ENCODE measurements around the gene LENEP. TPM values are rescaled to one million over a fixed set of nuclear protein-coding genes. Genes with fewer than 3 reads are reported as not detected.

LENEP gene, protein sequence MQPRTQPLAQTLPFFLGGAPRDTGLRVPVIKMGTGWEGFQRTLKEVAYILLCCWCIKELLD
- not detected in 5 replicates for total RNA-seq (2022; extraction: Qiagen RNA extraction)

DNA sequence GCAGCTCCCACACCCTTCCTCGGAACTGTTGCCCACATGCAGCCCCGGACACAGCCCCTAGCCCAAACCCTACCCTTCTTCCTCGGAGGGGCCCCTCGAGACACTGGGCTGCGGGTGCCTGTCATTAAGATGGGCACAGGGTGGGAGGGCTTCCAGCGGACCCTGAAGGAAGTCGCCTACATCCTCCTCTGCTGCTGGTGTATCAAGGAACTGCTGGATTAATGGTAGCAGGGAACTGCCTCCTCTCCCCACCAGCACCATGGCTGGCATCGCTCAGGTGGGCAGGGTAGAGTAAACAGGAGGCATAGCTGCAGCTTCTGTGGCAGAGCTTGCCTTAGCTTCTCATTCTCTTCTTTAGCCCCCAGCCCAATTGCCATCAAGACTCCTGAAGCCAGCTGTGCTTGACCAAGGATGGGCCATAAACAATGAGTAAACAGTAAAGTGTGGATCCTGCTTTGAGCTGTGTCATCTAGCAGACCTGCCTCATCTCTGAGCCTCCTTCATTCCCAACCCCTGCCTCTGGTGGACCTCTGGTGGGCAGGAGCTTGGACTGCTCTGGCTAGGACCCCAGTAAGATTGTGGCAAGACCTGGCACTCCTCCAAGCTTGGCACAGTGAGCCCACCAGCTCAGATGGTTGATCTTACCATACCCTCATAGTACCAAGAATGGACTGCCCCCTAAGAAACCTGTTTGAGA lies at the start of gene LENEP:
LENEP (plus strand) TSS at position 15 of the 697 bp plus-strand sequence; CDS start at position 37, 22 bp downstream.

DNA sequence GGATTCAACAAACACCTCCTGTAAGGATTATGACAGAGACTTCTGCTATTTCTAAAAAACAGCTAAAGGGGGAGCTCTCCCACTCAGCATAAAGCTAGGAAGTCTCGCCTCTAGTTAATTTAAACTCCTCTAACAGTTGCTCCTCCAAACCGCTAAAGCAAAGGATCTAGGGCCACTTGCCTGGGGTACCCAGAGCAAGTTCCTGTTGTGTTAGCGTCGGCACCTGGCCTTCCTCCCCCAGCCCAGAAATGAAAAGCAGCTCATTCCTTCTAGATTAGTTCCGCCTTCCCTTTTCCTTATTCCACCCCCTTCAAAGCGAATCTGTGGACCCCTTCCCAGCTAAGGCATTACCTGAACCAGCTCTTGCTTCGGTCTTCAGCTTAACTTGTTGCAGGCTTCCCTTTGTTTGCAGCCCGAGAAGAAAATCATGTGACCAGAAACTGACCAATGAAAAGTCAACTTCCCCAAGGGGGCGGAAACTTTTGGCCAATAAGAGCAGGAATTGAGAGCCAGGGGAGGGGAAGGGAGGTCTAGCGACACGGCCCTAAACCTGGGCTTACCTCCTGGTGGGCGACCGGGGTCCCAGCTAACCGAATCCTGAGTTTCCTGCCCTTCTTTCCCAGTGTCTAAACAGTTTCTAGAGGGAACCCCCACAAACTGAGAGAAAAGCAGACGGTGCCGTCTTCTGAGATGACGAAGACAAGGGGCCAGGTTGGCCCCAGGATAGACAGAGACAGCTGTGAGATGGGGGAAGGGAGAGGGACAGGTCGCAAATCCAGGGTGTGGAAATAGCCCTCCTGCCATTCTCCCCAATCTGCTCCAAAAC lies 37.5 kb upstream of the LENEP start, which contains the start of gene PBXIP1:
PBXIP1 (minus strand) TSS at position 382 of the 826 bp plus-strand sequence. CDS start 2,378 bp downstream, outside the sequence.

DNA sequence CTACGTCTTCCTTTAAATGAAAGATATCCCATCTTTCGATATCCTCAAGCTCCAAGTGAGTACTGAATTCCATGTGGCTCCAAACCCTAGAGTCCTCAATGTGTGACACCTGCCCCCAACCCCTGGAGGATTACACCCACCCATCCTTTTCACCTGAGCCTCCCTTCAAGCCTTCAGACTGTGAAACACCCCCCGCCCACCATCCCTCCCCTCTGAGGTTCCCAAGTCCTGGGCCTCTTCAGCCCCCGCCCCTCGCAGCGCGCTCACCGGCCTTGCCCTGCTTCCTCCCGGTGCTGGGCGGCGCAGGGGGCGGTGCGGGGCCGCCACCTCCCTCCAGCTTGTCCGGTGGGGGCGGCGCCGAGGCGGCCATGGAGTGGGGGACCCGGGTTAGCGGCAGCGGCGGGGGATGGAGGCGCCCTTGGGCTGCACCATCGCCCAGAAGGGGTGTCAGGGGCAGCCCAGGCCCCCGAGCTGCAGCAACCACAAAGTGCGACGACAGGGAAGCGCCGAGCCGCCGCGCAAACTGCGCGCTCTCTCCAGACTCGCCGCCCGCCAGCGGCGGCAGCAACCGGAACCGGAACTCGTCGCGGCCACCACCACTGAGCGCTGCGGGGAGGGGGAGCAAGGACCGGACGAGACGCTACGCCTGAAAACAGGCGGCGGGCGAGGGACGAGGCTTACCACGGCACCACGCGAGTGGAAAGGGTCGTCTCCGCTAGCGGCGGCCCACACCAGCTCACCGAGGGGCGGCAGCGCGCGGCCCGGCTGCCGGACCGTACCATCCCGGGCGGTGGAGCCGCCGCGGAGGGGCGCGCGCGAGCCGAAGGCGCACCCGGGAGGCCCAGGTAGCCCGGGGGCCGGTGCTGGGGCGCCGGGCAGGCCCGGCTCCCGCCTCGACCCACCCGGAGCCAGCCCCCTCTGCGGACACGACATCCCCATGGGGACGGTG lies 31.9 kb upstream of the LENEP start, which contains the start of gene PYGO2:
PYGO2 (minus strand) TSS at position 576 of the 949 bp plus-strand sequence; CDS start at position 370, 206 bp downstream.

DNA sequence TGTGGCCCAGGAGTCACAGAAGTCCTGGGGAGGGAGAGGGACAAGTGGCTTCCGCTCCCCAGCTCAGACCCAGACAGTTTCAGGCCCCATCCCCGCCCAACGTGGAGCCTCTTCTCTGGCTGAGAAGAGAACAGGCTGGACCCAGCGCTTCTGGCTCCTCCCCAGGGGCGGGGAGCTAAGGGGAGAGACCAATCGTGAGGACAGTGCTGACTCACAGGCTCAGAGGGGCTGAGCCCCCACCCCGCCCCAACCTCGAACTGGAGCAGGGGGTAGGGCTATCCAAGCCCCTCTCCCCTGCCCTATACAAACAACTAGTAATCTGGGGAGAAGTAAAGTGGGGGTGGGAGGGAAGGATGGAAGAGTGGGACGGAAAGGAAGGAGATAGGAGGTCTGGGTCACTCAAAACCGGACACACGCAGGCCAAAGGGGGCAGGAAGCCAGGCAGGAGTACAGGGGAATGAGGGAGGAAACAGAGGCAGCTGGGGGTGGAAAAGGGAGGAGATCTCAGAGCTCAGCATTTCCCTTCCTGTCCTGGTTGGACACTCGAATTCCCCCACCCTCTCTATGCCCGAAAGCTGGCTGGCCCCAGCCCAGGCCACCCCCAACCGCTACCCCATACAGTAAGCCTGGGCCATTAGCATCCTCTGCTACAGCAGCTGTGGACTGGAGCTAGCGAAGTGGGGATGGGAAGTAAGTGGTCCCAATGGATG lies 22.6 kb upstream of the LENEP start, which contains the start of gene SHC1:
SHC1 (minus strand) TSS at position 117 of the 710 bp plus-strand sequence. CDS start 221 bp downstream, outside the sequence.

DNA sequence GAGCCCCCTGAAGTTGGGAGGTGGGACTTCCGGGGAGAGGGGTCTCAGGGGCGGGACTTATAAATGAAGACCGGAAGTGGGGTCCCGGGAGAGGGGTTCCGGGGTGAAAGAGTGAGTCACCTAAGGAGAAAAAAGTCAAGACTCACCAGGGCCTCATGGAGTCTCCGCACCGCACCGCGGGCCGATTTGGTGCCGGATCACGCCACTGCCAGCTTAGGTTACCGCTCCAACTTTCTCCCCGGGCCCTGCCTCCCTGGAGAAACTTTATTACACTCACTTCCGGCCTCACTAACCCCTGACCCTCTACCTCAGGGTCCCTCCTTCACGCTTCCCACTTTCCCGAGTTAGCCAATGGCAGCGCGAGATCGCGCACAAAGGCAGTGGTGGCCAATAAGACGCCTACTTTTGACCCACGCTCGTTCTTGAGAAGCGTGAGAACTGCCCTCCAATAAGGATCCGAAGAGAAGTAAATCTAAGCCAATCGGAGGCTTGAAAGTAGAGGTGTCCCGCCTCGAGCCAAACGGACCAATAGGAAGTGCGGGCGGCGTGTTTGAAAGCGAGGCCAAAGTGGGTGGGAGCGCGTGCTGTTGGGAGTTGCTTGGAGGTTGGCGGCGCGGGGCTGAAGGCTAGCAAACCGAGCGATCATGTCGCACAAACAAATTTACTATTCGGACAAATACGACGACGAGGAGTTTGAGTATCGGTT lies 19.1 kb upstream of the LENEP start, which contains the start of gene CKS1B:
CKS1B (plus strand) TSS at position 580 of the 706 bp plus-strand sequence; CDS start at position 645, 65 bp downstream.

DNA sequence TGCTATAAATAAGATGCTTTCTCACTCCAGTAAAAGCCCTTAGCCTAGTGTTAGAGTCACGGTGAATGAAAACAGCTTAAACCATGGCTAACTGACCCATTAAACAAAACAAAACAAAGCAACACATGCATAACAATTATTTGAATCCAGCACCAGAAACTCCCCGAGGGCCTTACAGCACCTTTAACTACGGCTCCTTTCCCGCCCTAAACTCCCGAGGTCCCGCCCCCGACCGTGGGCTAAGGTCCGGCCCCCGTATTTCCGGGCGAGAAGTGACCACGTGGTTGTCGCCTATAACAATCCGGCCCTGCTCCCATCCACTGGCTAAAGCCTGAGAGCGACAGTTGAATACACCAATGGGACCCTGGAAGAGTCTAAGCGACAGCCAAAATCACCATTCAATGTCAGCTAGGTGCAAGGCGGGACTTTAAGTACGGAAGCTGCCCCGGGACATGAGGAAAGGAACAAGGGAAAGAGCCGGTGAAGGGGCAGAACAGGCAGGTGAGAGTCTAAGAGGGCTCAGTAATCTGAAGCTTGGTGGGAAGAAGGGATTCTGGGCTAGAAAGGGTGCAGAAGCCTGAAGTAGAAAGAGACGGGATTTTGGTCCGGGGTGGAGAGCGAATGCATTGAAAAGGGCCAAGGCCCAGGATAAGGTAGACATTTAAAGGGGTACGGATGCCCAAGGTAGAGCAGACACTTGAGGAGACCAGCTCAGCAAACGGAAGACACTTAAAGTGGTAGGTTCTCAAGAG lies 10.3 kb upstream of the LENEP start, which contains the start of gene FLAD1:
FLAD1 (plus strand) TSS at position 448 of the 752 bp plus-strand sequence. CDS start 351 bp downstream, outside the sequence.

DNA sequence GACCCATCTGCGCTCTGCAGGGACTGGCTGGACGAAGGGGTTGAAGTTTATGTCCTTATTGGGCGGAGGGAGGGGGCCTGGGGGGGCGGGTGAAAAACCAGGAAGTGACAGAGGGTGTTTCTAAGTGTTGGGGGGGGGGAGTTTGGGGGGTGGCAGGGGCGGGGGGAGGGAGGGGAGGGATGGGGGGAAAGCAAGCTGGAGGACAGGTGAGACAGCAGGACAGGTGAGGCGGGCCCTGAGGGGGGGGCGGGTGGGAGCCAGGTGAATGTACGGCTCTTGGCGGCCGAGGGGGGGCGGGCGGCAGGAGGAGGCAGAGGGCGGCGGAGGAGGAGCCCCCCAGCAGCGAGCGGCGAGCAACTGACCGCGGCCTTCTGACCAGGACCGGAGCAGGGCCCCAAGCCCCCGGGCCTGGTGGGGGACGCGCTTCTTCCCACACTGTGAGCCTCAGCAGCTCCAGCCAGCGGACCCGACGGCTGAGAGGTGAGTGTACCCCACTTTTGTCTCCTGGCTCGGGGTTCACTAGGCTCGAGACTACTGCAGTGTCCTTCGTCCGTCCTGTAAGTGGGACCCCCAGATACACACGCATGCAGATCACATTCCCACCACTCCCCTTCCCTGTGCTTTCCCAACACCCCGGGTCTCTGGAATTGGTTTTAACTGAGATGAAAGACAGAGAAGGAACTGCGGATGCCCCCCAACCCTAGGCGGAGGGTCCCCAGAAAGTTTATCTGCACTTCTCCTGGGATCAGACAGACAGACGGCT lies 9.3 kb downstream of the LENEP start, which contains the start of gene ZBTB7B:
ZBTB7B (plus strand) TSS at position 339 of the 763 bp plus-strand sequence. CDS start 11,859 bp downstream, outside the sequence.

DNA sequence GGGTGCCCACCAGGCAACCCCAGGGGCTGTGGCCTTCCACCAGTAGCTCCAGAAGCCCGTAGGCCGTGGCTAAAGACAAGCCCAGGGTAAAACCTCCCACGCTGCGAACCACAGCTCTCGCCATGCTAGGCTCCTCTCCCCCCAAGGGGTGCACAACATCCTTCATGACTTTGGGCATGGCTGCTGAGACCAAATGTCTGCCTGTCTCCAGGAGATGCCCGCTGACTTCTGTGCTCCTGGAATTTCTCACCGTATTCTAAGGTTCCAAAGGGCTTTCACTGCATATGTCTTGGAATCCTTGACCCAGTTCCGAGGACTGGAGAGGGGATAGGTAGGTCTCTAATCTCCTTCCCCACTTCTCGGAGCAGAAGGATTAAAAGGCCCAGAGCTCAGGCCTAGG lies 40.1 kb downstream of the LENEP start, which contains the start of the genes DCST1 and DCST2:
DCST1 (plus strand) TSS at position 301 of the 400 bp plus-strand sequence. CDS start 213 bp downstream, outside the sequence.
DCST2 (minus strand) TSS at position 258 of the 400 bp plus-strand sequence; CDS start at position 178, 80 bp downstream.

Other genes with a start within 250 kb of the LENEP start
- gene KCNN3, start 123.3 kb upstream of the LENEP start, total RNA-seq (2022; extraction: Qiagen RNA extraction) = 0.02 to 0.10 TPM (median 0.06 TPM) in 5 replicates
- gene PMVK, start 56.9 kb upstream of the LENEP start, total RNA-seq (2022; extraction: Qiagen RNA extraction) = 39.3 to 49.1 TPM (median 42.6 TPM) in 5 replicates
- gene PBXIP1, start 37.5 kb upstream of the LENEP start, total RNA-seq (2022; extraction: Qiagen RNA extraction) = 13.5 to 16.4 TPM (median 15.2 TPM) in 5 replicates
- gene PYGO2, start 31.8 kb upstream of the LENEP start, total RNA-seq (2022; extraction: Qiagen RNA extraction) = 20.7 to 25.5 TPM (median 24.0 TPM) in 5 replicates
- 128 to 159 TPM (median 156 TPM) in 5 replicates for gene SHC1, start 22.8 kb upstream of the LENEP start, total RNA-seq (2022; extraction: Qiagen RNA extraction)
- gene CKS1B, start 18.9 kb upstream of the LENEP start, total RNA-seq (2022; extraction: Qiagen RNA extraction) = 329 to 371 TPM (median 349 TPM) in 5 replicates
- gene FLAD1, start 10.2 kb upstream of the LENEP start, total RNA-seq (2022; extraction: Qiagen RNA extraction) = 37.8 to 47.0 TPM (median 44.5 TPM) in 5 replicates
- gene ZBTB7B, start 9.2 kb downstream of the LENEP start, total RNA-seq (2022; extraction: Qiagen RNA extraction) = 18.2 to 32.3 TPM (median 30.4 TPM) in 5 replicates
- gene DCST2, start 40.2 kb downstream of the LENEP start, total RNA-seq (2022; extraction: Qiagen RNA extraction) = 0.35 to 0.57 TPM (median 0.46 TPM) in 5 replicates
- 0.07 to 0.08 TPM in 2 of 5 replicates, not detected in the others for gene DCST1, start 40.2 kb downstream of the LENEP start, total RNA-seq (2022; extraction: Qiagen RNA extraction)
- gene ADAM15, start 57.7 kb downstream of the LENEP start, total RNA-seq (2022; extraction: Qiagen RNA extraction) = 52.7 to 90.3 TPM (median 81.7 TPM) in 5 replicates
- 7.4 to 9.9 TPM (median 8.7 TPM) in 5 replicates for gene EFNA4, start 70.2 kb downstream of the LENEP start, total RNA-seq (2022; extraction: Qiagen RNA extraction)
- 3.4 to 5.1 TPM (median 4.7 TPM) in 5 replicates for gene EFNA3, start 85.3 kb downstream of the LENEP start, total RNA-seq (2022; extraction: Qiagen RNA extraction)
- gene EFNA1, start 134.3 kb downstream of the LENEP start, total RNA-seq (2022; extraction: Qiagen RNA extraction) = 32.8 to 53.9 TPM (median 38.3 TPM) in 5 replicates
- gene SLC50A1, start 142.3 kb downstream of the LENEP start, total RNA-seq (2022; extraction: Qiagen RNA extraction) = 29.3 to 36.5 TPM (median 34.8 TPM) in 5 replicates
- gene DPM3, start 146.9 kb downstream of the LENEP start, total RNA-seq (2022; extraction: Qiagen RNA extraction) = 73.6 to 114 TPM (median 112 TPM) in 5 replicates
- gene KRTCAP2, start 179.7 kb downstream of the LENEP start, total RNA-seq (2022; extraction: Qiagen RNA extraction) = 220 to 279 TPM (median 243 TPM) in 5 replicates
- gene TRIM46, start 180.3 kb downstream of the LENEP start, total RNA-seq (2022; extraction: Qiagen RNA extraction) = 1.4 to 2.5 TPM (median 2.1 TPM) in 5 replicates
- 6.6 to 10.6 TPM (median 9.6 TPM) in 5 replicates for gene THBS3, start 214.3 kb downstream of the LENEP start, total RNA-seq (2022; extraction: Qiagen RNA extraction)
- gene MTX1, start 215.1 kb downstream of the LENEP start, total RNA-seq (2022; extraction: Qiagen RNA extraction) = 64.0 to 78.2 TPM (median 76.5 TPM) in 5 replicates